Activated CD4-positive, alpha-beta T cell treated with anti-CD3 and anti-CD28 coated beads, Interleukin-2, amount 50 U/mL, for 1 hour (primary cell): ENCODE measurements around the gene TOPAZ1.

Experiments
- DNase-seq: peaks from one replicate; pipeline ENCODE4 v3.0.0-alpha.2; 2020

TOPAZ1 gene

DNA sequence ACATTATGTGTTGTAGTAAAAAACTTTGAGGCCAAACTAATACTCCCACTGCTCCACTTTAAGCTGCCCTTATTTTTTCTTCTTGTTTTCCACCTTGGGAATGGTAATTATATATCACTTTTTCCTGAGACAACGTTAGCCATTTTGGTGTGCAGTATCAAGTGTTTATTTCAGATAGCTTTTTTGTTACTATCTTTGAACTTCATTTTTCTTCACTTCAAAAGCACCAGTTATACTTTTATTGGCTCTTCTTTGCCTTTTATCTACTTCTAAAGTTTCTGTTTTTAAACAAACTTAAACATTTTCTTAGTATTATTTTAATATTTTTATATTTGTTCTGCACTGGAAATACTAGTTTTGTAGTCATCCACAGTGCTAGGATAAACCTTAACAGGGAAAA is 6.5 kb downstream of the TOPAZ1 start:
- DNase-seq, result no peak

DNA sequence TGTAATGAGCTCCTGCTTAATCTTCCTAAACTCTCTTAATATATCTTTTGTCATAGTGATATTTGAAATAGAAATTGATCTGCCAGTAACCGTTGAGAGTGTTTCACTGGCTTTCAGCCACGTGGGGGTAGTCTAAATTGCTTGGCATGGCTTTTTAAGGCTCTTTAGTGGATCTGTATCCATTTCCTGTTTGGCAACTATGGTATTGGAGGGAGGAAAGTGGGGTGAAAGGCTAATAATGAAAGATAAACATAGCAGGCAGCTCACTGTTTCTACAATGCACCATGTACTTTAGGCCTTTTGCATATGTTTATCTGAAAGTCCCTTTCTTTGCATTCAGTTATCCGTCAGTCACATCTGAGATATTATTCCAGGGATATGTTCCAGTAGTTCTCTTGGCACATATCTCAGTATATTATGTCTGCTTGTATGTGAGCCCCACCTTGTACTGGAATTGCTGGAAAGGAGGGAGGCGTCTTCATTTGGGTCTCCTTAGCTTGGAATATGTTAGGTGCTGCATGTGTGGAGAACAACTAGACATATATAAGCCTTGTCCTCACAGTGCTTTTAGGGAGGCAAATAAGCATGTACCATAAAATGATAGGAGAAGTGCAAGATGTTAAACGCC is 10.8 kb downstream of the TOPAZ1 start:
- no peak for DNase-seq

DNA sequence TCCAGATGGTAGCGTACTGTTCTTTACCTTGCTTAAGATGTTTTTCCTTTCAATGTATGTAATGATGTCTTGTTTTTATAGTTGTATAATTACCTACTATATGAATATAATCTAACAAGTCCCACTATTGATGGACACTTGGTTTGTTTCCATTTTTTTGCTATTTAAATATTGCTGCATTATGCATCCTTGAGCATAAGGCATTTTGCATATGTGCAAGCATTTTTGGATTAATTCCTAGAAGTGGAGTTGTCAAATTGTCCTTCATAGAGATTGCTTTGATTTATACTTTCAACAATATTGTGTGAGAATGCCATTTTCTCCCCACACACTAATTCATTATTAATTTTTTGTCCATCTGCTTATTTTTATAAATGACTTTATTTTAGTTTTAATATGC is 17.7 kb downstream of the TOPAZ1 start:
- no peak for DNase-seq

DNA sequence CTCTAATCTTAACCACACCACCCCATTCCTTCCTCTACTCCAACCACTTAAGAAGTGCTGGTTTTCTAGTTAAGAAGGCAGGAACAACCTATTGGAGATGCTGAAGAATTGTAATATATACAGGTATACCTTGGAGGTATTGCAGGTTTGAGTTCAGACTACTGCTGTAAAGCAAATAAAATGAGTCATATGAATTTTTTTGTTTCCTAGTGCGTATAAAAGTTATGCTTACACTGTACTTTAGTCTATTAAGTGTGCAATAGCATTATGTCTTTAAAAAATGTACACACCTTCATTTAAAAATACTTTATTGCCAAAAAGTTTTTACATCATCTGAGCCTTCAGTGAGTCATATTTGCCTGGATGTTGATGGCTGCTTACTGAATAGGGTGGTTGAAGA is 22.5 kb downstream of the TOPAZ1 start:
- DNase-seq, result no peak

DNA sequence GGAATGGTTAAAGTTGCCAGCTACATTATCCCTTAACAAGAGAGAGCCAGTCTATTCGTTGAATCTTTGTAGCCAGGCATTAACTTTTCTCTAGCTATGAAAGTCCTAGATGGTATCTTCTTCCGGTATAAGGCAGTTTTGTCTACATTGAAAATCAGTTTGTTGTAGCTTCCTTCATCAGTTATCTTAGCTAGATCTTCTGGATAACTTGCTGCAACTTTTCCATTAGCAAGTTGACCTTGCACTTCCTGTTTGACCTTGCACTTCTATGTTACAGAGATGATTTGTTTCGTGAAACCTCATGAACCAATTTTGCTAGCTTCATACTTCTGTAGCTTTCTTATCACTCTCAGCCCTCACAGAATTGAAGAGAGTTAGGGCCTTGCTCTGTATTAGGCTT is 24.1 kb downstream of the TOPAZ1 start:
- DNase-seq, result no peak

DNA sequence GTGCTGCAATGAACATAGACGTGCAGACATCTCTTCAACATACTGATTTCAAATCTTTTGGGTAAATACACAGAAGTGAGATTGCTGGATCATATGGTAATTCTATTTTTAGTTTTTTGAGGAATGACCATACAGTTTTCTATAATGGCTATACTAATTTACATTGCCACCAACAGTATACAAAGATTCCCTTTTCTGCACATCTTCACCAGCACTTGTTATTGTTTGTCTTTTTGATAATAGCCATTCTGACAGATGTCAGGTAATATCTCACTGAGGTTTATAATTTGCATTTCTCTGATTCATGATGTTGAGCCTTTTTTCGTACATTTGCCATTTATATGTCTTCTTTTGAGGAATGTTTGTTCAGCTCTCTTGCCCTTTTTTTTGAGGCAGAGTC is 30.5 kb downstream of the TOPAZ1 start:
- DNase-seq, result no peak

DNA sequence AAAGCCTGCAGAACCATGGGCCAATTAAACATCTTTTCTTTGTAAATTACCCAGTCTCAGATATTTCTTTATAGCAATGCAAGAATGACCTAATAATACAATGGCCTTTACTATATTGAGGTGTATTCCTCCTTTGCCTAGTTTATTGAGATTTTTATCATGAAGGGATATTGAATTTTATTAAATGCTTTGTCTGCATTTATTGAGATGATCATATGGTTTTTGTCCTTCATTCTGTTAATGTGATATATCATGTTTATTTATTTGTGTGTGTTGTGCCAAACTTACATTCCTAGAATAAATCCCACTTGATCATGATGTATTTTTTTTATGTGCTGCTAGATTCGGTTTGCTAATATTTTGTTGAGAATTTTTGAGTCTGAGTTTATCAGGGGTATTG is 36.2 kb downstream of the TOPAZ1 start:
- DNase-seq, result no peak

DNA sequence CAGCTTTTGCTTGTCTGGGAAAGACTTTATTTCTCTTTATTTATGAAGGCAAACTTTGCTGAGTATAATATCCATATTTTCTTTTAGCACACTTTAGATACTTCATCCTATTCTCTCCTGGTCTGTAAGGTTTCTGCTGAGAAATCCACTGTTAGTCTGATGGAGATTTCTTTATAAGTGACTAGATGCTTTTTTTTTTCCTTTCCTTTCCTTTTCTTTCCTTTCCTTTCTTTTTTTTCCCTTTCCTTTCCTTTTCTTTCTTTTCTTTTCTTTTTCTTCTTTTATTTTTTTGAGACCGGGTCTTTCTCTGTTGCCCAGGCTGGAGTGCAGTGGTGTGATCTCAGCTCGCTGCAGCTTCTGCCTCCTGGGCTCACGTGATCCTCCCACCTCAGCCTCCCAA is 38.4 kb downstream of the TOPAZ1 start:
- DNase-seq, result no peak

DNA sequence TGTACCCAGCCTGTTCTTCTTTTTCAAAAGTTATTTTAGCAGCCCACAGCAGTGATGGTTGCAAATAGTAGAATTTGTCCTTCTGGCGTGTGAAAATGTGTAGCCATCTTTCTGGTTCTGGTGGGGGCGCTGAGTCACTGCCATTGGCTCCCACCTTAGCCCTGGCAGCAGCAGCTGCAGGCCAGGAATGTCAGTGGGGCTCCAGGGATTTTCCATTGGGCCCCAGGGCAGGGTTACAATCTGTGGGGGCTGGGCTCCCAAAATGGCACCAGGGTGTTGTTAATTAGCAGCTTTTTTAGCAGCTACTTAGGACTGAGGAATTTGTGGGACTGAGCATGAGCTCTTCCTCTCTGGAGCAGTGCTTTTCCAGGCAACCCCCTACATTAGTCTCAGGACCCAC is 38.9 kb downstream of the TOPAZ1 start:
- no peak for DNase-seq

DNA sequence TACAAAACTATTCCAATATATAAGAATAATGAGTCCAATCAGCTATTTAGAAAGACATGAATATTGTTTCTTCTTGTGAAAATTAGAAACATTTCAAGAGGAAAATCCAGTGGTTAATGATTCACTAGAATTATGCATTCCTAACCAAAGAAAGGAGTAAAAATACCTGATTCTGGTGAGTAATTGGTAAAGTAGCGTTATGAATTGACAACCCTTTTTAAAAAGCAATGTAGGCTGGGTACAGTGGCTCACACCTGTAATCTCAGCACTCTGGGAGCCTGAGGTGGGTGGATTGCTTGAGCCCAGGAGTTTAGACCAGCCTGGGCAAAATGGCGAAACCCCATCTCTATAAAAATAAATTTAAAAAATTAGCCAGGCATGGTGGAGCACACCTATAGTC is 43.3 kb downstream of the TOPAZ1 start:
- DNase-seq, result no peak

DNA sequence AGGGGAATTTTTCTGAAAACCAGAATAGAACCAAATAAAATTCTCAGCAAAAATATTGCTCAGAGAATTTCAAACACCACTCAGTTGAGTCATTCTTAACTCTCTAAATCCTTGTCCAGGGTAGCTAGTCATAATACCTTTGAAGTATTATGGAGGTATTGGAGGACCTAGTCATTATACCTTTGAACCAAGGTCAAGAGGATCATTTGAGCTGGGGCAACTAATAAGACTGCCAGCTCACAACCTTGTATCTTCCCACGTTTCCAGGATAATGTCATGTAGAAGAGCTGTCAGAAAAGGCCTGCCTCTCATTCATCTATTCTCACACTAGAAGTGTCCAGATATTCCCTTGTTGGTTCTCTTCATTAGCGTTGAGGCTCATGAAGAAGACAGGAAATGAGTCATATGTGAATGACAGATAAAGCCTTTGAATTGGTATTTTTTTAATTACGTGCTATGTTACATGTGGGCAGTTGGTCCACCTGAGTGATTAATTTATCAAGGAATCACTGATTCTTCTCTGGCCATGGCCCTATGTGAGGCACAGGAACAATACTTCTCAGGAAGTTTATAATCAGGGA is 48.3 kb downstream of the TOPAZ1 start:
- DNase-seq, result no peak

DNA sequence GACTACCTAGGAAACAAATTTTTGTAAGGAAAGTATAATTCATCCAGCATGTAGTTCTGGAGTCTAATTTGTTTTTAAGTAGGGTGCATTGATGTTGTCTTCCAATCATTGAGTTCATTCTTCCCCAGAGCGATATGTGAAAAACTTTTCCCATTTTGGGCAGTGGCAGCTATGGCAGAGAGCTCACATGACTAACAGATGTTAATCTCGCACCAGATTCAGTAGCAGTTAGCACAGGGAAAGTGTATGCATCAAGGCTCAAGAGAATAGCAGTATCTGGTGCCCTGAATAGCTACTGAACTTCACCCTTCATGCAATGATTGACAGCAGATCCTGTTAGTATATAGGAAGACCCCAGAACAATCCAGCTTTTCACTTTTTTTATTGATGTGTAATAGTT is 50.6 kb downstream of the TOPAZ1 start:
- DNase-seq, result no peak

DNA sequence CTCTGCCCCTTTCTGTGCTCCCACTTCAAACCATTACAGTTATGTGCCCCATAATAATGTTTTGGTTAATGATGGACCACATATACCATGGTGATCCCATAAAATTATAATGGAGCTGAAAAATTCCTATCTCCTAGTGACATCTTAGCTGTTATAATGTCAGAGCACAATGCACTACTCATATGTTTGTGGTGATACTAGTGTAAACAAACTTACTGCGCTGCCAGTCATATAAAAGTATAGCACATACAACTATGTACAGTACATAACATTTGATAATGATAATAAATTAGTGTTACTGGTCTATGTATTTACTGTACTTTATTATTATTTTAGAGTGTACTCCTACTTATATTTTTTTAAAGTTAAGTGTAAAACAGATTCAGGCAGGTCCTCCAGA is 51.3 kb downstream of the TOPAZ1 start:
- DNase-seq, result no peak

DNA sequence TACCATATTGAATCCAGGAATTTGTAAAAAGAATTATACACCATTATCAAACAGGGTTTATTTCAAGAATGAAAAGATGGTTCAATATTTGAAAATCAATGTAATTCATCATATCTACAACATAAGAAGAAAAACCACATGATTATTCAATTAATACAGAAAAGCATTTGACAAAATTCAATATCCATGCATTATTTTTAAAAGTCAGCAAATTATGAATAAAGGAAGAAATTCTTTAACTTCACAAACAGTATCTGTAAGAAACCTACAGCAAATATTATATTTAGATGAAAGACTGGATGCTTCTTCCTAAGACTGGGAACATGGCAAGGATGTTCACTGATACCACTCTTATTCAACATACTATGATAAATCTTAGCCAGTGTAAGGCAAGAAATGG is 55.6 kb downstream of the TOPAZ1 start:
- DNase-seq, result no peak

DNA sequence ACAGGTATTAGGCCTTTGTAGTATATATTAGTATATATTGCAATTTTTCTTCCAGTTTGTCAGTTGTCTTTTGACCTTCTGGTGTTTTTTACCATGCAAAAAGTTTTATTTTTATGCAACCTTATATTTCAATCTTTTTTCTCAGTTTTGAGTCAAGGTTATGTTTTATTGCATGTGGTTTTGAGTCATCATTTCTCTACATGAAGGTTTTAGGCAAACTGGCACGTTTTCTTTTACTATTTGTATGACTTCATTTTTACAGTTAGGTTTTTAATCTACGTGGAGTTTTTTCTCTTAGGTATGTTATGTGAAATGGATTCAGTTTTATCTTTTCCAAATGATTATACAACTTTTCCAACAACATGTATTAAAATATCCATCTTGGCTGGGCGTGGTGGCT is 60.1 kb downstream of the TOPAZ1 start:
- DNase-seq, result no peak

DNA sequence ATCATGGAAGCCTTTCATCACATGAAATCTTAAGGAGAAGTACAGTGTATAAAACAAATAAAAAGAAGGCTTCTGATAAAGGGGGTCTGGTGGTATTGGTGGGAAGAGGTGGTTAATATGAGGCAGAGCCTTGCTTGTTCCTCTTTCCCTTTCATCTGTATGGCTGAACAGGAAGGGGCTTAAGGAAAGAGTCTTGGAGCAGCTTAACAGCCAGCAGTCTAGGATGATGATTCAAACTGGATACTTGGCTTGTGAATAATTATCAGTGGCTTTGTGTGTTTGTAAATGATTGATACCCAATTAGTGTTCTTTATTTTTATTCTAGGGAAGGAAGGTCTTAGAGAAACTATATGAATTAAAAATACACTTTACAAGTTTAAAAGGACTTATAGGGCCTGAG is 67.8 kb downstream of the TOPAZ1 start:
- DNase-seq, result no peak

DNA sequence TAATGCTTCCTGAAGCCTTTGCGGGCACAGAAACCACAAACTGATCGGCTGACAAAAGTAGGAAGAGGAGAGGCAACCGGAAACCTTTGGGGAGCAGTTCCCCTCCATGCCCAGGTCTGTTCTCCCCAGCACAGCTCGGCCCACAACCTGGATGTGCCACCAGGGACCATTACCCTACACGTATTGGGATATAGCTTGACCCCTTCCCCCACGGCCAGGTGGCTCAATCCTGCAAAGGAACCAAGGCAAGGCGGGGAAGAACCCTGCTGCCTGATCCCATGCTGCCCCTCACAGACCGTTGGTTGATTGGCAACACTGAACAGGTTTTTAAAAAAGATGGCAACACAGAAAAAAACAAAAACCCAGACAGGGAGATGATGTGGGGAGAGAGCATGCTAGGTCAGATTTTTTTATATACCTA is 77.2 kb downstream of the TOPAZ1 start:
- DNase-seq, result no peak

DNA sequence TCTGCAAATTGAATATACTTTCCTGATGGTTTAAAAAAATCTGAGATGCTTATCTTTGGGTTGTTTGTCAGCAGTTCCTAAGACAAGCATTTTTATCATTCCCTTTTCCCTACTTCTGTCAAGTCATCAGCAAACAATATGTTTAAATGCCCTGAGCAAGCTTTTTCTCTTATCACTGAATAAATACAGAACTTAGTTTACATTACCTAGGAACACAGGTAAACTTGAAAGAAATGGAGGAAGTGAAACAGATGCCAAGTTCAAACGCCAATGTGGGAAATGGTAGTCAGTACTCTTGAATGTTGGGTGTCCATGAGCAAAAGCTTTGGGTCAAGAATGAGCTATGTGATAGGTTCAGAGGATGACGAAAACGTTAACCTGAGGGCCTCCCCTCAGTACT is 79.6 kb downstream of the TOPAZ1 start:
- DNase-seq, result no peak

DNA sequence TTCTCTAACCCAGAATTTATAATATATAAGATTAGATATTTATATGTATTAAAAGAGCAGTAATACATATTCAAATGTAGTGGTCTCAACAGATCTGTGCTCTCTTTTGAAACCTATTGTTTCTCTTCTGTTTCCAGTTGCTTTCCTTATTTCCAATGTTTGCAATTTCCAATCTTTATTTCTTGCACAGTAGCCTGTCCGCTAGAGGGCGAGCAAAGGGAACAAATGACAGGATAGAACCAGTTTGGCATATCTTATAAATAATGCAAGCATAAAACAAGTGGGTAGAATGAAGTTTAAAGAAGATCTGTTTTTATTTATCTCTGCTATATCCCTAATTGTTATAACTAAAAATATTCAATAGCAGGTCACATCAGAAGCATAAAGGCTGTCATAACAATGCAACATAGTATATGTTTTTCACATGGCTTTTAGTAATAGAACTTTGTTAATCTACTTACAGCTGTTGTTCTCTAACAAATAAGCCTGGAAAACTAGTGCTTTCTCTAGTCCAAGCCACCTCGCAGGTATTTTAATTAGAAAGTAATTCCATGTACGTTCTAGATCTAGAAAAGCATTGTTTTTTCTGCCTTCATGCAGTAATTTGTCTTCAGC is 81.8 kb downstream of the TOPAZ1 start:
- DNase-seq, result peak; percentile 55

DNA sequence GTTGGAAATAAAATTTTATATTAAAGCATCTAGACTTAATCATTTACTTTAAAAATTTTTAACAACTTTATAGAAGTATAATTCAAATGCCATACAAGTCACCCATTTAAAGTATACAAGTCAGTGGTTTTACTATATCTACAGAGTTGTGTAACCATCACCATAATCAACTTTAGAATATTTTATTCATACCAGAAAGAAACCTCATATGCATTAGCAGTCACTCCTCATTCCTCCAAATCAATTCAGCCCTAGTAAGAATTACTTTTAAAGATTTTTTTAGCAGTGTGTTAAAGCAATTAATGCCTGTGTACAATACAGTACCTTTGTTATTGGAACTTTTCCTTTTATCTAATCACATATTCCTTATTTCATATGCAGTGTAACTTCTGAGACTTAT is 82.9 kb downstream of the TOPAZ1 start:
- no peak for DNase-seq

DNA sequence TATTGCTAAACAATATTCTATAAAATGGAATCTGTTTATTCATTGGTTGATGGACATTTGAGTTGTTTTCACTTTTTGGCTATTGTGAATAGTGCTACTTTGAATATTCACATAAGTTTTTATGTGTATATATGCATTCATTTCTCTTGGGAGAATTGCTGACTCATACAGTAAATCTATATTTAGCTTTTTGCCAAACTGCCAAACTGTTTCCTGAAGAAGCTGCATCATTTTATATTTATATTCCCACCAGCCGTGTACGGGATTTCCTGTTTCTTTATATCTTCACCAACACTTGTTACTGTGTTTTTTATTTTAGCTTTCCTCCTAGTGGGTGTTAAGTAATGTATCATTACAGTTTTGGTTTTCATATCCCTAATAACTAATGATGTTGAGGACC is 84.3 kb downstream of the TOPAZ1 start:
- no peak for DNase-seq

DNA sequence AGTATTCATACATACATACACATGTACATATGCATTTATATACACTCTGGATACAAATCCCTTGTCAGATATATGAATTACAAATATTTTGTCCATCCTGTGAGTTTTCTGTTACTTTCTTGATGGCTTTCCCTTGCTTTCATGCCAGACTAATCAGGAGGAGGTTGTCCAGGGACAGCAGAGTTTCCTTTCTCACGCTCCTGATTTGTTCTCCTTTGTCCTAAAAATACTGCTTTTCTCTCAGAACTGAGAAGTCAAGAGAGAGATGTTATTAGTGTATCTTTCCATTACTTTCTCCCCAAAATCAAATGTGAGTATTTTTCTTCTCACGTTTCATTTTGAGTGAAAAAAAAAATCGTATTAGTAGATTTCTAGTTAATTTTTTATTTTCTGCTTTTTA is 84.8 kb downstream of the TOPAZ1 start:
- no peak for DNase-seq

DNA sequence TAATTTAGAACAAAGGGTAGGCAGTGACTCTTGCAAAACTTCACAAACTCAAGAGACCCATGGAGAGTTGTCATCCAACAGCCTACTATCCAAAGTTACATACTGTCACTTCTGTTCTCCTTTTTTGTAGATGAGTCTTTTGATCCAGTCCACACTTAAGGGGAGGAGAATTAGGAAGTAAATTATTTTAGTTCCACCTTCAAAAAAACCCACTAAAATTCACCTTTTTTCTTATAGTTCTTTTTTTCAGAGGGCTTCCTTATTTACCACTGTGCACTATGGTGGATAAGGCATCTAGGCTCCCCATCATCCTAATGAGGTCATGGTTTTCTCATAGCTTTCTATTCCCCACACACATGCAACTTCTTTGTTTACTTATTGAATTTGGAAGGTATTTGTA is 88.3 kb downstream of the TOPAZ1 start:
- DNase-seq, result no peak

DNA sequence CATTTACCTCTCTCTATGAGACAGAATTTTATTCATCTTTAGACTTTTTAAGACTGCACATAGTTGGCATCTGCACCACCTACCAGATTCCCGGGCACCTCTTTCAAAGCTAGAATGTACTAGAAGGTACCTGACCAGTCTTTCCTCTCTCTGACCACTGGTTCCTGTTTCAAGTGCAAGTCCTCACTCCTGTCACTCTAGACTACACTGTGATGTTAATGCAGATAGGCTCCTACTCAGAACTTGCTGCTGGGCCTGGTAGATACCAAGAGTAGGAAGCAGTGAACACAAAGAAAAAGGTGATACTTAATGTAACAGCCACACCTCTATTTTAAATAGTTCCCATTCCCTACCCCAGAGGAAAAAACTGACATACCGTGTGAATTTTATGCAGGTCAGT is 88.8 kb downstream of the TOPAZ1 start:
- no peak for DNase-seq

DNA sequence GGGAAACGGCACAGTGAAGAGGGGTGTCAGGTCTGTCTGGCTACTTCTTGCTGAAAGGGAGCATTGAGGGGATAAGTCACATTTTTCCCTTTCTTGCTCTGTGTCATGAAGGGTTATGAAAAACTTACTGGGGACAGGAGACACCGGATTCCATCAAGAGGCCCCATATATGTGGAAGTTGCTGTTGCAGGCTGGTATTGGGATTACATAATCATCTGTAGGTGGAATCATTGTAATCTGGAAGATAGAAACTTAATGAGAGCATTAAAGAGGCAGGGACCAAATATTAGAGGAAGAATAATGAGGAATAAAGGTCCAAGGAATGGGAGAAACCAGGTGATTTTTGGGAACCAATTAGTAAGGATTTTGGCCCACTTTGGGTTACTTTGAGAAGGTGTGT is 92.6 kb downstream of the TOPAZ1 start:
- DNase-seq, result no peak
